DND-41 (cell line): ENCODE results near the gene BAD.

ENCODE experiments used
- ATAC-seq: fragments of 200-7000 bp; cut with Tn5 transposase; 3 replicates; pipeline ENCODE4 v1.9.1; 2021; ENCODE audit warnings: low read depth; ENCODE audit not compliant: insufficient read depth
- DNase-seq: peaks from one replicate; pipeline ENCODE4 v3.0.0-alpha.2; 2020
- H2AFZ ChIP-seq: 2 replicates; pipeline ENCODE4 v1.6.0; 2012; ENCODE audit warnings: low read depth, low read length
- H3K27ac ChIP-seq: 2 replicates; pipeline ENCODE4 v1.5.1; 2012; ENCODE audit warnings: low read length, inconsistent platforms
- H3K27me3 ChIP-seq: fragments of 200-600 bp; sonication (generic); 2 replicates; pipeline ENCODE4 v1.6.0; 2012; ENCODE audit warnings: low read length, mild to moderate bottlenecking, inconsistent platforms; ENCODE audit not compliant: insufficient read depth, poor library complexity
- H3K36me3 ChIP-seq: 2 replicates; pipeline ENCODE4 v1.5.1; 2012; ENCODE audit warnings: low read length, inconsistent platforms; ENCODE audit not compliant: insufficient read depth
- H3K4me1 ChIP-seq: 2 replicates; pipeline ENCODE4 v1.5.1; 2012; ENCODE audit warnings: mild to moderate bottlenecking, low read length; ENCODE audit not compliant: insufficient read depth
- H3K4me2 ChIP-seq: 2 replicates; pipeline ENCODE4 v1.6.0; 2012; ENCODE audit warnings: mild to moderate bottlenecking, moderate library complexity, low read length, inconsistent platforms; ENCODE audit not compliant: insufficient read depth
- H3K4me3 ChIP-seq, 2 experiments: fragments of 200-600 bp in 1 of 2; shearing (Covaris generic) in 1 of 2; 2 replicates each; pipeline ENCODE4 v1.5.1; 2012 to 2016; ENCODE audit warnings: inconsistent platforms in 2 of 2, low read length in 2 of 2, mild to moderate bottlenecking in 2 of 2, low read depth in 1 of 2, moderate library complexity in 1 of 2
- H3K79me2 ChIP-seq: 2 replicates; pipeline ENCODE4 v1.6.0; 2012; ENCODE audit warnings: low read length, inconsistent platforms; ENCODE audit not compliant: insufficient read depth
- H3K9ac ChIP-seq: 2 replicates; pipeline ENCODE4 v1.6.0; 2012; ENCODE audit warnings: low read depth, mild to moderate bottlenecking, inconsistent platforms, low read length, moderate library complexity
- H3K9me3 ChIP-seq: 2 replicates; pipeline ENCODE4 v1.5.1; 2012; ENCODE audit warnings: low read length, moderate library complexity, mild to moderate bottlenecking, inconsistent platforms; ENCODE audit not compliant: insufficient read depth, severe bottlenecking
- H4K20me1 ChIP-seq: 2 replicates; pipeline ENCODE4 v1.6.0; 2012; ENCODE audit warnings: low read length; ENCODE audit not compliant: insufficient read depth
- CTCF ChIP-seq: IDR thresholded peaks from 2 replicates; pipeline ENCODE4 v1.5.1; 2012; ENCODE audit warnings: borderline replicate concordance, low read length, moderate library complexity, mild to moderate bottlenecking; ENCODE audit not compliant: poor library complexity, severe bottlenecking; ENCODE audit errors: extremely low read depth
- EZH2 ChIP-seq: IDR thresholded peaks from 3 replicates; pipeline ENCODE4 v1.6.1; 2012; ENCODE audit warnings: borderline replicate concordance, low read depth, mild to moderate bottlenecking, moderate library complexity, low read length, inconsistent platforms; ENCODE audit not compliant: severe bottlenecking

BAD gene

GRCh38 chr11:64323373-64323772 lies 38.9 kb upstream of the BAD start:
- H2AFZ ChIP-seq = no peak overlapping the region

GRCh38 chr11:64322925-64323260 lies 38.4 kb upstream of the BAD start:
- peaks cover 13% of the 10 kb centered on the region for H3K36me3 ChIP-seq
- peaks cover 25% of the 10 kb centered on the region for H3K4me1 ChIP-seq
- H4K20me1 ChIP-seq = peaks cover 11% of the 10 kb centered on the region
- H3K9me3 ChIP-seq = no peaks in the 10 kb centered on the region
- no peak overlapping the region for H3K27ac ChIP-seq
- no peaks in the 10 kb centered on the region for H3K27me3 ChIP-seq
- TF ChIP-seq EZH2 (no peak), CTCF (no peak)
- no peak overlapping the region for H3K4me2 ChIP-seq
- H3K79me2 ChIP-seq = peaks cover 16% of the 10 kb centered on the region
- DNase-seq (no peak), ATAC-seq (no peak)
- no peak overlapping the region for H3K4me3 ChIP-seq
- no peak overlapping the region for H2AFZ ChIP-seq
- H3K9ac ChIP-seq = no peak overlapping the region

More at GRCh38 chr11:64323373-64323772, 38.9 kb upstream of the BAD start:
- DNase-seq (peak; percentile 55), ATAC-seq (peak; percentile 73)
- H3K36me3 ChIP-seq = peaks cover 13% of the 10 kb centered on the region
- H3K27ac ChIP-seq = no peak overlapping the region
- H3K79me2 ChIP-seq = peaks cover 12% of the 10 kb centered on the region
- H3K4me2 ChIP-seq = no peak overlapping the region
- H3K4me1 ChIP-seq = peaks cover 25% of the 10 kb centered on the region
- TF ChIP-seq CTCF (no peak), EZH2 (no peak)
- H3K4me3 ChIP-seq = no peak overlapping the region
- peaks cover 11% of the 10 kb centered on the region for H4K20me1 ChIP-seq
- H3K27me3 ChIP-seq = no peaks in the 10 kb centered on the region
- no peak overlapping the region for H3K9ac ChIP-seq
- no peaks in the 10 kb centered on the region for H3K9me3 ChIP-seq

- Histone ChIP-seq H3K27me3 (no peaks in the 10 kb centered on the region), H4K20me1 (peaks cover 11% of the 10 kb centered on the region), H3K4me1 (peaks cover 30% of the 10 kb centered on the region), H3K79me2 (peaks cover 24% of the 10 kb centered on the region), H3K36me3 (peaks cover 18% of the 10 kb centered on the region), H2AFZ (no peak overlapping the region), H3K27ac (no peak overlapping the region), H3K9me3 (no peaks in the 10 kb centered on the region), H3K4me2 (no peak overlapping the region), H3K9ac (no peak overlapping the region), H3K4me3 (no peak overlapping the region)
- no peak for TF ChIP-seq CTCF
- no peak for TF ChIP-seq EZH2
- ATAC-seq (no peak), DNase-seq (no peak)
Measured at GRCh38 chr11:64321533-64321932, 37.1 kb upstream of the BAD start.

- no peak for ATAC-seq
- Histone ChIP-seq H3K4me2 (no peak overlapping the region), H3K79me2 (peaks cover 29% of the 10 kb centered on the region), H2AFZ (no peak overlapping the region), H3K9ac (no peak overlapping the region), H3K4me1 (peaks cover 35% of the 10 kb centered on the region), H3K27me3 (no peaks in the 10 kb centered on the region), H3K9me3 (no peaks in the 10 kb centered on the region), H4K20me1 (peaks cover 14% of the 10 kb centered on the region), H3K36me3 (peaks cover 22% of the 10 kb centered on the region), H3K27ac (no peak overlapping the region), H3K4me3 (no peak overlapping the region)
- no peak for DNase-seq
- TF ChIP-seq EZH2 (no peak), CTCF (no peak)
Measured at GRCh38 chr11:64321026-64321425, 36.6 kb upstream of the BAD start.
